Astrocyte of the spinal cord (primary cell): ENCODE measurements around the gene MAP4K5.

Experiments used
- DNase-seq: peaks from one replicate; pipeline ENCODE4 v3.0.0; 2011; ENCODE audit warnings: low read depth, low spot score
- H3K4me3 ChIP-seq: 2 replicates; pipeline ENCODE4 v1.5.1; 2011; ENCODE audit warnings: low read depth, mild to moderate bottlenecking, low read length, moderate library complexity
- in situ Hi-C: cut with HindIII; loops from 2 replicates; pipeline ENCODE4 v1.10.0; 2017; ENCODE audit warnings: low sequenced_read_pairs
- TF ChIP-seq, protein P1 (sequence below): IDR thresholded peaks from 2 replicates; pipeline ENCODE4 v1.5.1; 2012; ENCODE audit warnings: low read depth, mild to moderate bottlenecking, low read length, inconsistent platforms

The MAP4K5 gene

GRCh38 chr14:50529288-50530179, 2.8 kb downstream of the MAP4K5 start:
- TF ChIP-seq, protein P1, sequence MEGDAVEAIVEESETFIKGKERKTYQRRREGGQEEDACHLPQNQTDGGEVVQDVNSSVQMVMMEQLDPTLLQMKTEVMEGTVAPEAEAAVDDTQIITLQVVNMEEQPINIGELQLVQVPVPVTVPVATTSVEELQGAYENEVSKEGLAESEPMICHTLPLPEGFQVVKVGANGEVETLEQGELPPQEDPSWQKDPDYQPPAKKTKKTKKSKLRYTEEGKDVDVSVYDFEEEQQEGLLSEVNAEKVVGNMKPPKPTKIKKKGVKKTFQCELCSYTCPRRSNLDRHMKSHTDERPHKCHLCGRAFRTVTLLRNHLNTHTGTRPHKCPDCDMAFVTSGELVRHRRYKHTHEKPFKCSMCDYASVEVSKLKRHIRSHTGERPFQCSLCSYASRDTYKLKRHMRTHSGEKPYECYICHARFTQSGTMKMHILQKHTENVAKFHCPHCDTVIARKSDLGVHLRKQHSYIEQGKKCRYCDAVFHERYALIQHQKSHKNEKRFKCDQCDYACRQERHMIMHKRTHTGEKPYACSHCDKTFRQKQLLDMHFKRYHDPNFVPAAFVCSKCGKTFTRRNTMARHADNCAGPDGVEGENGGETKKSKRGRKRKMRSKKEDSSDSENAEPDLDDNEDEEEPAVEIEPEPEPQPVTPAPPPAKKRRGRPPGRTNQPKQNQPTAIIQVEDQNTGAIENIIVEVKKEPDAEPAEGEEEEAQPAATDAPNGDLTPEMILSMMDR: no peak
- peak overlapping the region; percentile 88 for H3K4me3 ChIP-seq
- in situ Hi-C loops: no loop called here
- DNase-seq: no peak

GRCh38 chr14:50528000-50528399, 4.4 kb downstream of the MAP4K5 start:
- in situ Hi-C loops: no loop called here
- TF ChIP-seq, protein P1: no peak
- no peak overlapping the region for H3K4me3 ChIP-seq
- DNase-seq: peak; percentile 55

- TF ChIP-seq, protein P1: no peak
- in situ Hi-C loops: no loop called here
- DNase-seq: no peak
- no peak overlapping the region for H3K4me3 ChIP-seq
Measured at GRCh38 chr14:50524731-50525515, 7.4 kb downstream of the MAP4K5 start.

DNA sequence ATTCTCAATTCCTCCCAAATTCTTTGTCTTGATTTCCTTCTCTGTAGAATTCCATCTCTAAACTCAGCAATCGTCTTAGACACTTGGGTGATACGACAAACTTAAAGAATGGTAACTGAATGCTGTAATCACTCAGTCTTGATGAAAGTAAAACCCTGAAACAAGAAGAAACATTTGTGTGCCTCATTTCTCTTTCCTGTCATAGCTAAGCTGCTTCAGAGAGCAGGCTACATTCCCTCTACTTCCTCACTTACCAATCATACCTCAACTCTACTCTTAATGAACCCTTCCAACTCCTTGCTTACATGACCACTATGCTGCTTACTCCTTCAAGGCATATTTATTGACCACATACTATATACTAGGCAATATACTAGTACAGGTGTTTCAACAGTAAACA, 8.3 kb downstream of the MAP4K5 start:
- no peak overlapping the region for H3K4me3 ChIP-seq
- TF ChIP-seq, protein P1: no peak
- DNase-seq: no peak
- in situ Hi-C loops: no loop called here

DNA sequence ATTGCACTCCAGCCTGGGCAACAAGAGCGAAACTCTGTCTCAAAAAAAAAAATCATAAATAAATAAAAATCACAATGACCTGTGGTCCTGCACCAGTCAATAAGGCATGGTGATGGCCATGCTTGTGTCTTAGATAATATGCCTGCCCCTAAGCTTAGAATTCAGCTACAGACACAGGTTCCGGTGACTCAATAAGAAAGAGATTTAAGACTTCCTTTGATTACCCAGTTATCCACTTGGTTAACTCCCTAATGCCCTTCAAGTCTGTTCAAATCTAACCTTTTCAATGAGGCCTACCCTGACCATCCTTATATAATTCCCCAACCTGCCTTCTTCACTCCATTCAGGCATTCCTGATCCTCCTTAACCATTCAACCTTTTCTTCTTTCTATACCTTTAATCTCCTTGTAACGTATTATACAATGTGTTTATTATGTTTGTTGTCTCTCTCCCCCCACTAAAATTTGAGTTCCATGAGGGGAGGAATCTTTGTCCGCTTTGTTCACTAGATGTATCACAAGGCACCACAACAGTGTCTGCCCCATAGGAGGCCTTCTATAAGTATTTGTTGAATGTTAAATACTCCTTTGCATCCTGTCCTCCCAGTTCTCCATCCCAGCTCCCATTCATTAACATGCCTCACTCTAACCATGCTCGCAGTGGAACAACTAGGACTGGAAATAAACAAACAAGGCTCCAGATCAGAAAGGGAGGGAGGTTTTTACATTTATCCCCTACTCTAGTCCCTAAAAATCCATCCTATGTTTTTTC, 8.9 kb downstream of the MAP4K5 start:
- TF ChIP-seq, protein P1: no peak
- in situ Hi-C loops: no loop called here
- no peak for DNase-seq
- H3K4me3 ChIP-seq: no peak overlapping the region

GRCh38 chr14:50521912-50522341, 10.4 kb downstream of the MAP4K5 start:
- no peak overlapping the region for H3K4me3 ChIP-seq
- TF ChIP-seq, protein P1: no peak
- in situ Hi-C loops: no loop called here
- DNase-seq: peak; percentile 73
